DOHH2 (cell line): Measurements from ENCODE around the gene GPC6.

Source experiments
- EZH2phosphoT487 ChIP-seq: fragments of 200-600 bp; sonication (generic); IDR thresholded peaks from 2 replicates; pipeline ENCODE4 v1.6.1; 2017; ENCODE audit warnings: borderline replicate concordance, mild to moderate bottlenecking, antibody characterized with exemption, low read length, moderate library complexity, mixed read lengths
- TF ChIP-seq, protein P1 (sequence below): fragments of 200-600 bp; sonication (generic); IDR thresholded peaks from one replicate; pipeline ENCODE4 v1.5.1; 2014; ENCODE audit warnings: antibody characterized with exemption, mild to moderate bottlenecking, low read depth, low read length; ENCODE audit not compliant: poor library complexity, severe bottlenecking

DNA sequence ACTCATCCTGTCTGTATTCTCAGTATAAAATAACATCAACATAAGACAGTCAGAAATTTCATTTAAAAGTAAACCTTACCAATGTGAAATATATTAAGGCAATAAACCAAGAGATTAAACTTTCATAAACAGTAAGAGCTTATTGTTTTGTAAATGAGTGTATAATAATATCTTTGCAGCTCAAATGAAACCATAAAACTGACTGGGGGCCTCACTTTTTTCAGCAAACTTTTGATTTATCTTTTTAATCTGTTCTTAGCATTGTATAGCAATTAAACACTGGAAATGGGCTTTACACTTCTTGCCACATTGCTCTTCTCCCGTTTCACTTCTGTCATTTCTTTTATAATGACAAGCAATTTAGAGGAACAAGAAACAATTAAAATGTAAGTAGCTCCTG is 580.3 kb downstream of the GPC6 start:
- TF ChIP-seq, protein P1, sequence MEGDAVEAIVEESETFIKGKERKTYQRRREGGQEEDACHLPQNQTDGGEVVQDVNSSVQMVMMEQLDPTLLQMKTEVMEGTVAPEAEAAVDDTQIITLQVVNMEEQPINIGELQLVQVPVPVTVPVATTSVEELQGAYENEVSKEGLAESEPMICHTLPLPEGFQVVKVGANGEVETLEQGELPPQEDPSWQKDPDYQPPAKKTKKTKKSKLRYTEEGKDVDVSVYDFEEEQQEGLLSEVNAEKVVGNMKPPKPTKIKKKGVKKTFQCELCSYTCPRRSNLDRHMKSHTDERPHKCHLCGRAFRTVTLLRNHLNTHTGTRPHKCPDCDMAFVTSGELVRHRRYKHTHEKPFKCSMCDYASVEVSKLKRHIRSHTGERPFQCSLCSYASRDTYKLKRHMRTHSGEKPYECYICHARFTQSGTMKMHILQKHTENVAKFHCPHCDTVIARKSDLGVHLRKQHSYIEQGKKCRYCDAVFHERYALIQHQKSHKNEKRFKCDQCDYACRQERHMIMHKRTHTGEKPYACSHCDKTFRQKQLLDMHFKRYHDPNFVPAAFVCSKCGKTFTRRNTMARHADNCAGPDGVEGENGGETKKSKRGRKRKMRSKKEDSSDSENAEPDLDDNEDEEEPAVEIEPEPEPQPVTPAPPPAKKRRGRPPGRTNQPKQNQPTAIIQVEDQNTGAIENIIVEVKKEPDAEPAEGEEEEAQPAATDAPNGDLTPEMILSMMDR = no peak
- TF ChIP-seq EZH2phosphoT487 = no peak
